Motor neuron (in vitro differentiated cells): ENCODE measurements around the gene TBC1D2. TPM values are rescaled to one million over a fixed set of nuclear protein-coding genes. Genes with fewer than 3 reads are reported as not detected.

ENCODE experiments used
- ATAC-seq, 8 experiments: fragments of 200-7000 bp; cut with Tn5 transposase; replicated peaks in 6 of 8; 2 replicates each; pipeline ENCODE4 v1.8.0; 2021; ENCODE audit warnings: mild to moderate bottlenecking in 8 of 8, moderate library complexity in 8 of 8
- H3K27ac ChIP-seq, 2 donors: fragments of 250-450 bp; sonication (Bioruptor Pico); 2 replicates each; pipeline ENCODE4 v1.9.0; 2021; ENCODE audit warnings: antibody characterized with exemption in 2 of 2, mild to moderate bottlenecking in 2 of 2, moderate library complexity in 1 of 2
- H3K4me1 ChIP-seq, 2 donors: fragments of 250-450 bp; sonication (Bioruptor Pico); replicated peaks in 1 of 2; 2 replicates each; pipeline ENCODE4 v1.6.1; 2021; ENCODE audit warnings: antibody characterized with exemption in 2 of 2, mild to moderate bottlenecking in 2 of 2, moderate library complexity in 1 of 2
- H3K4me3 ChIP-seq, 5 donors: fragments of 250-450 bp; sonication (Bioruptor Pico); 2 replicates each; pipeline ENCODE4 v1.9.0; 2021; ENCODE audit warnings: antibody characterized with exemption in 5 of 5, mild to moderate bottlenecking in 5 of 5, moderate library complexity in 4 of 5
- WGBS, 10 experiments: fragments of 450-650 bp; shearing (Covaris generic); methylation state at CpG; one replicate each; pipeline ENCODE4 v1.0.0; 2022; 5-methylcytosine and 5-hydroxymethylcytosine counted together
- in situ Hi-C, 9 experiments: fragments of 400-800 bp; cut with MboI; loops; one replicate each; pipeline ENCODE4 v1.15.0; 2021; ENCODE audit warnings: low sequenced_read_pairs in 9 of 9, low pct_unique_long_range_greater_than_20kb in 2 of 9; ENCODE audit not compliant: unreplicated experiment in 9 of 9
- total RNA-seq, 8 experiments: library from RNA; unstranded; fragments of 300-600 nt; gene quantifications; 2 replicates each; pipeline versions ENCODE4 v1.2.3 to v1.2.4, GENCODE V29; 2022

The TBC1D2 gene
- total RNA-seq, 8 experiments from 2014 or later: 0.79 to 10.6 (median 2.1) TPM

DNA sequence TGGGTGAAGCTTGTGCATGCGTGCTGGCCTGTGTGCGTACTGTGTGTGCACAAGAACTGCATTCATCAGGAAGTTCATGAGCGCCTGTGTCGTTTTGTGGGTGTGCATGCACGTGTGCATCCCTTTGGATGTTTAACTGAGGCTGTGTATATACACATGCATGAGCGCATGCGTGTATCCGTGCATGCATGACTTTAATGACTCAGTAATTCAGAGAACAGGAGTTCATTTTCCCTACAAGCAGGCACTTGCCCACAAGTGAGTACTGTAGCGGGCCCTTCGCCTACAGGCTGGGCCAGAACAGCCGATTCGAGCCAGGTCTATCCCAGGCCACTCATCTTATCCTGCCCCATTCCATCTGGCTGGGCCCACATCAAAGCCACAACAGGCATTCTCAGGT lies 92.8 kb downstream of the TBC1D2 start:
- in situ Hi-C loops: no loop called here
- Histone ChIP-seq H3K4me1 (peaks cover 3 to 7% of the 10 kb centered on the region in 2 donors), H3K4me3 (no peak overlapping the region), H3K27ac (no peak overlapping the region)
- ATAC-seq: peak in 2 of 8 experiments; percentile 34 to 45
- 38 to 100% (median 82%) methylated on average over 2 to 11 of the region's 12 CpGs; no CpG with 5 or more reads in 2 of the 10 experiments for WGBS, 10 experiments

DNA sequence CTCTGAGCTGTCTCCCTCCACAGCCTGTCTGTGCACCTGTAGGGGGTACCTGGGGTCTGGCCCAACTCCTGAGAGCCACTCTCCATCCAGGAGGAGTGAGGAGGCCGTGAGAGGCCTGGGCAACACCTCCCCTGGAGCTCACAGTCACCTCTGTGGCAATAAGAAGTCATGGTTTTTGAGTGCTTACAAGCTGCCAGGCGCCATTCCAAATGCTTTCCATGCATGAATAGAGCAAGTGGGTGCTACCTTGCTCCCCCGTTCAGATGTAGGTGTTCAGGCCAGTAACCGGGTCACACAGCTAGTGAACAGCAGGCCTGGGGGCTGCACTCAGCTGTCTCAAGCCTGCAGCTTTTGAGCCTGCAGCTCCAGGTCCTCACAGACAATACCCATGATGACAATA lies 93.6 kb downstream of the TBC1D2 start:
- no peak for ATAC-seq
- in situ Hi-C loops: no loop called here
- Histone ChIP-seq H3K4me1 (peaks cover 3 to 7% of the 10 kb centered on the region in 2 donors), H3K4me3 (no peak overlapping the region), H3K27ac (no peak overlapping the region)
- 11 to 100% (median 82%) methylated on average over 1 to 2 of the region's 4 CpGs; no CpG with 5 or more reads in 3 of the 10 experiments for WGBS, 10 experiments

DNA sequence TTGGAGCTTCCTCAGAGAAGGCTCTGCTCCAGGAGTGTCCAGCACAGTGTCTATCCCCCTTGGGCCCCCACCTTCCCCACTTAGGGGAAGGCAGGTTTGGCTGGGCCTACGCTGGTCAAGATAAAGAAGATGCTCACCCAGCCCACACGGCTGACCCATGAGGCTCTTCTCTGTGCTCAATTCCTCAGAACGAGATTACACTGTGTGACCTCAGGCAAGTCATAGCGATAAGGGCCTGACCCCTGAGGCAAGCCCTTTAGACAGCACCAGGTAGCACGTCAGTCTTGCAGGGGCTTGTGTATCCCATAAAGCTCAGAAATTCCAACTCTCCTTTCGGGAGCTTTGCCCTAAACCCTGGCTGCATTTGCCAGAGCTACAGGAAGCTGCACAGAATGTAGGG lies 95.7 kb downstream of the TBC1D2 start:
- no peak for ATAC-seq
- 17 to 93% (median 60%) methylated on average over 1 to 4 of the region's 6 CpGs; no CpG with 5 or more reads in 3 of the 10 experiments for WGBS, 10 experiments
- in situ Hi-C loops: no loop called here
- Histone ChIP-seq H3K27ac (no peak overlapping the region), H3K4me1 (no peaks in the 10 kb centered on the region), H3K4me3 (no peak overlapping the region)

DNA sequence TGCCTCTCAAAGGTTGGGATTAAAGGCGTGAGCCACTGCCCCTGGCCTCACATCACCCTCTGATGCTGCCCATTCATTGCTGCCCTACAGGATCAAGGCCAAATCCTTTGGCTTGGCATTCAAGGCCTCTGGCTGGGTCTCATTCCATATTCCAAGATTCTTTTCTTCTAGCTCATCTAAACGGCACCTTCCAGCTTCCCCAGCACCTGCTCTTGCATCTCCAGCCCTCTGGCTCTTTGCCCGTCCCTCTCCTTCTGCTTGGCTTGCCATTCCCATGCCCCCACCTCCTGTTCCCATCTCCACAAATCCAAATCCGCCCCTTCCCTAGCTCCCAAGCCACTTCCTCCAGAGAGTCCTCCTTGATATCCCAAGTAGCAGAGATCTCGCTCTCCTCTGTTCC lies 96.1 kb downstream of the TBC1D2 start:
- Histone ChIP-seq H3K4me3 (no peak overlapping the region), H3K27ac (no peak overlapping the region), H3K4me1 (no peaks in the 10 kb centered on the region)
- WGBS, 10 experiments: 20 to 100% (median 80%) methylated on average over 1 to 5 of the region's 5 CpGs; no CpG with 5 or more reads in 3 of the 10 experiments
- no peak for ATAC-seq
- in situ Hi-C loops: no loop called here

DNA sequence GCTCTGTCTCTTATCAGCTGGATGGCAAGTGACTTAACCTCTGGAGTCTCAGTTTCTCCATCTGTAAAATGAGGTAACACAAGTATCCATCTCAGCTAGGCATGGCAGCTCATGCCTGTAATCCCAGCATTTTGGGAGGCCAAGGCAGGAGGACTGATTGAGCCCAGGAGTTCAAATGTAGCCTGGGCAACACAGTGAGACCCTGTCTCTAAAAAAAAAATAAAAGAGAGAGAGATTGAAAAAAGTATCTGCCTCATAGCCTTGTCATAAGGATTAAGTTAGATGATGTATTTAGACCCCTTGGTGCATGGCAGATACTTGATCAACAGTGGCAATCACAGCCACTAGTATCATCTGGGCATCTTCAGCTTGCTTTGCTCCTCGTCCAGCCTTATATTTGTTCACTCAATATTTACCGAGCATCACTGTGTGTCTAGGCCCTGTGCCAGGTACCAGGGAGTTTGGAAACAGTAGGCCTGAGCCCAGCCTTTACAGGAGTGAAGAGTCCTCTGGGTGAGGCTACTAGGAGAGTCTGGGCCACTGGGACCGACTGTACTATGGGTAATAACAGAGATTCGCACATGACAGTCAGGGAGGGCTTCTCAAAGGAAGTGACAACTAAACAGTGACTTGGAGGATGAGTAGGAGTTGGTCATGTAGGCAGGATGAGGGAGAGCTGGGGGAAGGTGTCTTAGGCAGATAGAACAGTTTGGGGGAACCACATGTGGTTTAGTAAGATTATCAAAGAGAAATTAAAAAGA lies 97.2 kb downstream of the TBC1D2 start:
- 20 to 86% (median 60%) methylated on average over 1 to 4 of the region's 4 CpGs; no CpG with 5 or more reads in 1 of the 10 experiments for WGBS, 10 experiments
- Histone ChIP-seq H3K27ac (no peak overlapping the region), H3K4me3 (no peak overlapping the region), H3K4me1 (no peaks in the 10 kb centered on the region)
- in situ Hi-C loops: no loop called here
- peak in 2 of 8 experiments; percentile 19 to 97 for ATAC-seq

DNA sequence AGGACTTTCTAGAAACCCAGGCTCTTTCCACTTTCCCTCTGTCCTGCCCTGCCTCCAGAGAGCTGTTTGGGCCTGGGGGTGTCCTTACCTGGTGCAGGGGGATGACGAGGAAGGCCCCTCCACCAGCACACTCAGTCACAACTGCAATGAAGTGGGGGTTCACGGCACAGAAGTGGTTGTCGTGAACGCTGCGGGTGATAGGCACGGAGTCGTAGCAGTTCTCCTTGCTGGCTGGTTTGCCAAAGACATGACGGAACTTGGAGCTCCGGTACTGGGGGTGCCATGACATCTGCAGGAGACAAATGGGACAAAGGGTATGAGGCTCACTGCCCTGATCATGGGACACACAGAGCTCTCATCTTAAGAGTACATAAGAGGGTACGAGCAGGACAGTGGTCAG lies 98.1 kb downstream of the TBC1D2 start:
- H3K4me1 ChIP-seq: no peaks in the 10 kb centered on the region
- no peak for ATAC-seq
- 43 to 100% (median 93%) methylated on average over 1 to 10 of the region's 10 CpGs; no CpG with 5 or more reads in 4 of the 10 experiments for WGBS, 10 experiments
- in situ Hi-C loops: no loop called here
- H3K4me3 ChIP-seq: no peak overlapping the region
- H3K27ac ChIP-seq: no peak overlapping the region

DNA sequence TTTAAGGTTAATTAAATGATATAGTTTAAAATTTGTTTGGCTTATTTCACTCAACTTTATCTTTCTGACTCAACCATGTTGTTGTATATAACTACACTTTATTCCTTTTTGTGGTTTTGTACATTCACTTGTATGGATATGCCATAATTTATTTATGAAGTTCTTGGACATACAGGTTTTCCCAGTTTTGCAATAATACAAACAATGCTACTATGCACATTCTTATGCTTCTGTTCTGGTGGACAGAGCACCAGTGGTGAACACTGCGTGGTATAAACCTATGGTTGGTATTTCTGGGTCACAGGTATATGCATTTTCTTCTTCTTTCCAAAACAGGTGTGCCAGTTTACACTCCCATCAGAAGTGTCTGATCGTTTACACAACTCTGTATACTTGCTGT lies 100.8 kb downstream of the TBC1D2 start:
- 14 to 100% (median 84%) methylated on average over 1 to 2 of the region's 2 CpGs; no CpG with 5 or more reads in 2 of the 10 experiments for WGBS, 10 experiments
- Histone ChIP-seq H3K27ac (no peak overlapping the region), H3K4me3 (no peak overlapping the region), H3K4me1 (no peaks in the 10 kb centered on the region)
- in situ Hi-C loops: no loop called here
- ATAC-seq: no peak

DNA sequence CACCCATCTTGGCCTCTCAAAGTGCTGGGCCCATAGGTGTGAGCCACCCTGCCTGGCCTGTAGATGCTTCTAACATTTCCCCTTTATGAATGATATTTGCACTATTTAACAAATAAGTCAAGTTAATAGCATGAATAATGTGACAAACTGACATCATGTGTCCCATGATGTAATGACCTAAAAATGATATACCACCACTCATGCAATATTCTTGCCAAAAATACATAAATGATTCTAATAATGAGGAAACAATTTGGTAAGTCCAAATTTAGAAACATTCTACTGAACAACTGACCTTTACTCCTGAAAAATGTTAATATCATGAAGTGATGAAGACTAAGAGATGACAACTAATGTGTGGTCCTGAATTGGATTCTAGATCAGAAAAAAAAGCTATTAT lies 102.9 kb downstream of the TBC1D2 start:
- Histone ChIP-seq H3K27ac (no peak overlapping the region), H3K4me1 (no peaks in the 10 kb centered on the region), H3K4me3 (no peak overlapping the region)
- in situ Hi-C loops: no loop called here
- no peak for ATAC-seq

DNA sequence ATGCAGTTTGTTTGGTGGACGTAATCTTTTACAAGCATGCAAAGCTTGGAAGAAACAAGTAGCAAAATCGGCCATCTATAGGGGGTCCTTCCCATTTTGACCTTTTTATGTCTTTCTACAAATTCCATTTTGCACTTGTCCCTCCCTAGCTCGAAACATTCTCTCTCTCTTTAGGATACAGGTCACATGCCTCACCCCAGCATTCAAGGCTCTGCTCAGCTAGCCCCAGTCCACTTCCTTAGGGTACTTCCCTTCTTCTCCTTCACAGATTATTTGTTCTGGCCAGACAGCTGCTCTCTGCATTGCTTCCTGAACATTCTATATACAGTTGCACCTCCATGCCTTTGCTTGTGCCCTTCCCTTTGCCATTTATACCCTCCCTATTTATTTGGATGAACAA lies 104.7 kb downstream of the TBC1D2 start:
- H3K27ac ChIP-seq: no peak overlapping the region
- H3K4me1 ChIP-seq: peaks cover 6 to 9% of the 10 kb centered on the region in 2 donors
- in situ Hi-C loops: no loop called here
- ATAC-seq: no peak
- no peak overlapping the region for H3K4me3 ChIP-seq
- WGBS, 10 experiments: 23 to 100% (median 67%) methylated on average over 1 to 3 of the region's 3 CpGs; no CpG with 5 or more reads in 1 of the 10 experiments

DNA sequence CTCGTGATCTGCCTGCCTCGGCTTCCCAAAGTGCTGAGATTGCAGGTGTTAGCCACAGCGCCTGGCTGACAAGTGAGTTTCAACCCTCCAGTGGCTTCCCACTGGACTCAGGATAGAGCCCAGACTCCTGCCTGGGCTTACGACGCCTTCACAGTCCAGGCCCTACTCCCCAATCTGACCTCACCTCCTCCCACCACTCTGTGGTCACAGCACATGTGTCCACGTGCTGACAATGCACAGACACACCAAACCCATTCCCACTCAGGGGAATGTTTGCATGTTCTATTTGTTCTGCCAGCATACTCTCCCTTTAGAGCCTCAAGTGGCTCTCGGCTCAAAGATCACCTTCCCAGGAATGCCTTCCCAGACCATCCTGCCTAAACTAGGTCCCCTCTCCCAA lies 105.3 kb downstream of the TBC1D2 start:
- ATAC-seq: no peak
- WGBS, 10 experiments: 40 to 100% (median 79%) methylated on average over 1 to 6 of the region's 7 CpGs; no CpG with 5 or more reads in 2 of the 10 experiments

DNA sequence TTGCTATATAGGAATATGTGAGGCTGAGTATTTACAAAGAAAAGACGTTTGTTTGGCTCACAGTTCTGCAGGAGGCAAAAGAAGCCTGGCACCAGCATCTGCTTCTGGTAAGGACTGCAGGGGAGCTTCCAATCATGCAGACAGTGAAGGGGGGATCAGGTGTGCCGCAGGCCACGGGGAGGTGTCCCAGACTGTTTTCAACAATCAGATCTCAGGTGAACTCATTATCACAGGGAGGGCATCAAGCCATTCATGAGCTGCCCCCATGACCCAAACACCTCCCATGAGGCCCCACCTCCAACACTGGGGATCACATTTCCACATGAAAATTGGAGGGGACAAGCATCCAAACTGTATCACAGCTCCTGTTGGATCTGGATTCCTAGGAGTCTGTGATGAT lies 106.0 kb downstream of the TBC1D2 start:
- 0 to 73% (median 59%) methylated on average over 1 to 3 of the region's 3 CpGs; no CpG with 5 or more reads in 5 of the 10 experiments for WGBS, 10 experiments
- Histone ChIP-seq H3K27ac (no peak overlapping the region), H3K4me1 (peaks cover 6 to 12% of the 10 kb centered on the region in 2 donors), H3K4me3 (no peak overlapping the region)
- in situ Hi-C loops: no loop called here
- ATAC-seq: no peak

More for the DNA sequence above, 105.3 kb downstream of the TBC1D2 start:
- Histone ChIP-seq H3K27ac (no peak overlapping the region), H3K4me3 (no peak overlapping the region), H3K4me1 (peaks cover 6 to 12% of the 10 kb centered on the region in 2 donors)
- in situ Hi-C loops: no loop called here
